Endothelial cell of umbilical vein (primary cell): ENCODE measurements around the gene SNCA. TPM values are rescaled to one million over a fixed set of nuclear protein-coding genes. Genes with fewer than 3 reads are reported as not detected.

Experiments used
- BruUV-seq: library from RNA; stranded (reverse); fragments of 400-500 nt; replicated peaks from 2 replicates; lab custom pipeline; 2021; lab: Mats Ljungman, UMichigan
- CTCF ChIA-PET: fragments of 300-600, 350-600 bp; sonication (Branson Sonifier 250); formaldehyde crosslinking; loops from one replicate; lab custom pipeline; 2021; ENCODE audit warnings: antibody characterized with exemption, inconsistent platforms; lab: Charles Lee
- POLR2A ChIA-PET: fragments of 300-600, 350-600 bp; sonication (Branson Sonifier 250); formaldehyde crosslinking; loops from one replicate; lab custom pipeline; 2021; ENCODE audit warnings: antibody characterized with exemption, inconsistent platforms; lab: Charles Lee
- DNase-seq: peaks from one replicate; pipeline ENCODE4 v3.0.0-alpha.2; 2011; ENCODE audit warnings: low read depth, low spot score
- FAIRE-seq: peaks from 2 replicates; lab custom pipeline; 2011; peaks lifted over from hg19 to GRCh38; lab: Jason Lieb, UNC
- H2AFZ ChIP-seq: 2 replicates; pipeline ENCODE4 v1.6.0; 2012; ENCODE audit warnings: low read depth, low read length, control low read depth, inconsistent platforms
- H3K27ac ChIP-seq: 2 replicates; pipeline ENCODE4 v1.5.1; 2011; ENCODE audit warnings: low read depth, mild to moderate bottlenecking, control low read depth, low read length, moderate library complexity; ENCODE audit not compliant: insufficient read depth
- H3K27me3 ChIP-seq, 2 experiments: 2 replicates each; pipeline versions ENCODE4 v1.6.0 to v1.6.1; 2011; ENCODE audit warnings: low read length in 2 of 2, mixed read lengths in 1 of 2; ENCODE audit not compliant: control insufficient read depth in 2 of 2, insufficient read depth in 2 of 2
- H3K36me3 ChIP-seq, 2 experiments: 2 replicates in 1 of 2; 3 replicates in 1 of 2; pipeline ENCODE4 v1.5.1; 2011; ENCODE audit warnings: low read length in 2 of 2, mild to moderate bottlenecking in 1 of 2, moderate library complexity in 1 of 2; ENCODE audit not compliant: control insufficient read depth in 2 of 2, insufficient read depth in 2 of 2; ENCODE audit errors: extremely low read depth in 1 of 2
- H3K4me1 ChIP-seq: 3 replicates; pipeline ENCODE4 v1.5.1; 2011; ENCODE audit warnings: mild to moderate bottlenecking, low read length; ENCODE audit not compliant: control insufficient read depth, insufficient read depth; ENCODE audit errors: extremely low read depth
- H3K4me2 ChIP-seq: 2 replicates; pipeline ENCODE4 v1.6.1; 2011; ENCODE audit warnings: low read length, control low read depth, mixed read lengths; ENCODE audit not compliant: insufficient read depth
- H3K4me3 ChIP-seq, 3 experiments: fragments of 200-600 bp in 1 of 3; sonication (generic), shearing (Covaris generic) in 1 of 3; replicated peaks in 1 of 3; 2 replicates each; pipeline ENCODE4 v1.5.1; 2011 to 2016; ENCODE audit warnings: control low read depth in 3 of 3, low read length in 3 of 3, mild to moderate bottlenecking in 2 of 3, inconsistent platforms in 1 of 3, low read depth in 1 of 3, moderate library complexity in 1 of 3; ENCODE audit not compliant: insufficient read depth in 1 of 3
- H3K79me2 ChIP-seq: 2 replicates; pipeline ENCODE4 v1.6.0; 2012; ENCODE audit warnings: low read length, inconsistent platforms; ENCODE audit not compliant: control insufficient read depth, insufficient read depth
- H3K9ac ChIP-seq: replicated peaks from 2 replicates; pipeline ENCODE3; 2011; ENCODE audit warnings: low read length, control low read depth; ENCODE audit not compliant: insufficient read depth; ENCODE audit errors: extremely low read depth
- H3K9me1 ChIP-seq: replicated peaks from 3 replicates; pipeline ENCODE4 v1.6.0; 2011; ENCODE audit warnings: mild to moderate bottlenecking, low read length; ENCODE audit not compliant: control insufficient read depth, insufficient read depth; ENCODE audit errors: extremely low read depth
- H3K9me3 ChIP-seq: replicated peaks from 2 replicates; pipeline ENCODE4 v1.5.1; 2012; ENCODE audit warnings: low read length, inconsistent platforms; ENCODE audit not compliant: control insufficient read depth, insufficient read depth
- H4K20me1 ChIP-seq: replicated peaks from 2 replicates; pipeline ENCODE3; 2011; ENCODE audit warnings: mild to moderate bottlenecking, low read length; ENCODE audit not compliant: control insufficient read depth, insufficient read depth; ENCODE audit errors: extremely low read depth
- CTCF ChIP-seq, 2 donors: IDR thresholded peaks; 1 replicate in 1 of 2; 2 replicates in 1 of 2; pipeline ENCODE4 v1.5.1; 2011; ENCODE audit warnings: low read length in 2 of 2, mild to moderate bottlenecking in 2 of 2, moderate library complexity in 2 of 2, control low read depth in 1 of 2, inconsistent platforms in 1 of 2, low read depth in 1 of 2; ENCODE audit not compliant: insufficient read depth in 1 of 2; ENCODE audit errors: extremely low read depth in 1 of 2
- EZH2 ChIP-seq: IDR thresholded peaks from 2 replicates; pipeline ENCODE4 v1.6.1; 2012; ENCODE audit warnings: borderline replicate concordance, low read depth, mild to moderate bottlenecking, moderate library complexity, low read length, inconsistent platforms; ENCODE audit not compliant: severe bottlenecking
- FOS ChIP-seq: IDR thresholded peaks from 2 replicates; pipeline ENCODE4 v1.6.1; 2011; ENCODE audit warnings: mild to moderate bottlenecking, low read length, moderate library complexity, borderline replicate concordance; ENCODE audit not compliant: insufficient read depth
- GATA2 ChIP-seq: IDR thresholded peaks from 2 replicates; pipeline ENCODE4 v1.7.0; 2011; ENCODE audit warnings: low read depth, mild to moderate bottlenecking, moderate library complexity, mixed read lengths, low read length; ENCODE audit not compliant: insufficient read length, insufficient read depth
- JUN ChIP-seq: IDR thresholded peaks from 2 replicates; pipeline ENCODE4 v1.6.1; 2011; ENCODE audit warnings: borderline replicate concordance, low read depth; ENCODE audit not compliant: insufficient read length, insufficient read depth
- MYC ChIP-seq: IDR thresholded peaks from one replicate; pipeline ENCODE4 v1.6.1; 2011; ENCODE audit warnings: mild to moderate bottlenecking, low read depth, low read length
- POLR2A ChIP-seq: IDR thresholded peaks from 2 replicates; pipeline ENCODE4 v1.6.1; 2012; ENCODE audit warnings: low read depth, mild to moderate bottlenecking, control low read depth, low read length
- POLR2AphosphoS5 ChIP-seq: IDR thresholded peaks from 2 replicates; pipeline ENCODE4 v1.6.1; 2012; ENCODE audit warnings: low read depth, mild to moderate bottlenecking, control low read depth, low read length, moderate library complexity; ENCODE audit not compliant: insufficient read depth
- dilution Hi-C: fragments of 300-500 bp; cut with MboI; formaldehyde crosslinking; loops from one replicate; pipeline ENCODE4 v1.15.0; 2019; ENCODE audit warnings: low sequenced_read_pairs; ENCODE audit not compliant: extremely low pct_ligation_motif_present
- intact Hi-C: fragments of 100-400 bp; cut with micrococcal nuclease; formaldehyde crosslinking; loops from one replicate; pipeline ENCODE4 v1.10.0; 2022
- polyA plus RNA-seq, 4 experiments: library from polyadenylated mRNA; depleted of rRNA in 3 of 4; stranded (reverse) in 3 of 4; unstranded in 1 of 4; fragments of >200 nt; gene quantifications; 2 replicates each; pipeline versions ENCODE4 v1.2.1 to v1.2.3, GENCODE V29; 2011 to 2012; ENCODE audit warnings: missing spikeins in 1 of 4
- total RNA-seq: library from RNA; stranded (reverse); gene quantifications from 2 replicates; pipeline ENCODE4 v1.2.3, GENCODE V29; 2021
- TF ChIP-seq, protein P1 (sequence below): IDR thresholded peaks from 2 replicates; pipeline ENCODE4 v1.6.1; 2011; ENCODE audit not compliant: insufficient read depth, insufficient read length

SNCA gene
- total and polyA plus RNA-seq, 2 donors (not counting 3 experiments of a cell fraction or from before 2014, with no cell fraction given): 76.8 to 116 TPM

DNA sequence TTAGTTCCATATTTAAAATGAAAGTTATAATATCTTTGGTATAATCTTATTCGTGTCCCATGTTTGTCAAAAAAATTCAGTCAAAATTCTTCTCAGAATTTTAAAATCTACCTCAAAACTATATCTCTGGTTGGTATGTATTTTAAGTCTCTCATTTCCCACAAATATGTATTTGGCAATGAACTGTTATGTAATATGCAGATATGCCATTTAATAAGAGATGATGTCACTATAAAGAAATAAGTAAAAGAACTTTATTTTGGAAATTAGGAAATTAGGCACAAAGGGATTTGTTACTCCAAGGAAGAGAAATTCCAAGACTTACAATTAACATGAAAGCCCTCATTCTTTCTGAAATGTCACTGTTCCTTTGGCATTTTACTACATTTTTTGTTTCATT, 15.3 kb downstream of the SNCA start:
- H3K79me2 ChIP-seq: peaks cover 39% of the 10 kb centered on the region
- H4K20me1 ChIP-seq: no peaks in the 10 kb centered on the region
- ChIA-PET POLR2A (no interaction called here), CTCF (no interaction called here)
- no peak overlapping the region for H3K27ac ChIP-seq
- dilution Hi-C loops: no loop called here
- TF ChIP-seq GATA2 (no peak), CTCF (IDR thresholded peaks at IDR 0.05; ENCODE audit: extremely low read depth in 1 of 2, insufficient read depth in 1 of 2, low read depth in 1 of 2, low read length in 2 of 2) (no peak), POLR2AphosphoS5 (no peak), EZH2 (no peak), POLR2A (no peak), MYC (no peak), JUN (no peak), FOS (no peak)
- TF ChIP-seq, protein P1, sequence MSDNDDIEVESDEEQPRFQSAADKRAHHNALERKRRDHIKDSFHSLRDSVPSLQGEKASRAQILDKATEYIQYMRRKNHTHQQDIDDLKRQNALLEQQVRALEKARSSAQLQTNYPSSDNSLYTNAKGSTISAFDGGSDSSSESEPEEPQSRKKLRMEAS: no peak
- H3K4me3 ChIP-seq: no peak overlapping the region
- no peak overlapping the region for H3K4me2 ChIP-seq
- FAIRE-seq: no peak
- H3K9me1 ChIP-seq: no peaks in the 10 kb centered on the region
- H3K9ac ChIP-seq: no peak overlapping the region
- intact Hi-C loops: loop anchor here (2.0 kb wide), 1 partner anchor 15 kb away; no protein-coding TSS in a partner anchor
- BruUV-seq: no TSS peak
- no peak overlapping the region for H2AFZ ChIP-seq
- no peaks in the 10 kb centered on the region for H3K9me3 ChIP-seq
- peaks cover 11 to 17% of the 10 kb centered on the region in 2 experiments for H3K36me3 ChIP-seq
- DNase-seq: no peak
- H3K4me1 ChIP-seq: peaks cover 15% of the 10 kb centered on the region
- no peaks in the 10 kb centered on the region for H3K27me3 ChIP-seq
